ENCODE results near the gene MEMO1. TPM values are rescaled to one million over a fixed set of nuclear protein-coding genes. Genes with fewer than 3 reads are reported as not detected.
"Not testable (repeated sequence)": the region's sequence is repeated elsewhere in the genome, so short reads cannot be mapped to it uniquely, and the experiment has no call there.

MEMO1 gene
- total RNA-seq, 1 donor from 2014 or later, result 58.9 TPM

GRCh38 chr2:31919499-31919898 lies 91.3 kb downstream of the MEMO1 start:
- no peak for DNase-seq (ENCODE audit: low read depth)

- no peak for DNase-seq (ENCODE audit: low read depth)
These were observed 101.1 kb downstream of the MEMO1 start for GRCh38 chr2:31909661-31910060.

- DNase-seq (ENCODE audit: low read depth), result not testable (repeated sequence)
These were observed 103.3 kb downstream of the MEMO1 start for GRCh38 chr2:31907491-31907890.

- DNase-seq (ENCODE audit: low read depth), result no peak
These were observed 107.6 kb downstream of the MEMO1 start for GRCh38 chr2:31903109-31903780.

GRCh38 chr2:31901900-31902299 lies 108.9 kb downstream of the MEMO1 start:
- DNase-seq (ENCODE audit: low read depth), result no peak

GRCh38 chr2:31900156-31900555 lies 110.7 kb downstream of the MEMO1 start:
- not testable (repeated sequence) for DNase-seq (ENCODE audit: low read depth)

GRCh38 chr2:31898346-31898745 lies 112.5 kb downstream of the MEMO1 start:
- not testable (repeated sequence) for DNase-seq (ENCODE audit: low read depth)

GRCh38 chr2:31897340-31897739 lies 113.5 kb downstream of the MEMO1 start:
- DNase-seq (ENCODE audit: low read depth), result not testable (repeated sequence)

GRCh38 chr2:31896293-31896692 lies 114.5 kb downstream of the MEMO1 start:
- DNase-seq (ENCODE audit: low read depth), result no peak

- DNase-seq (ENCODE audit: low read depth), result no peak
These were observed 116.2 kb downstream of the MEMO1 start for GRCh38 chr2:31894656-31895055.

- DNase-seq (ENCODE audit: low read depth), result no peak
These were observed 117.7 kb downstream of the MEMO1 start for GRCh38 chr2:31893094-31893493.

- no peak for DNase-seq (ENCODE audit: low read depth)
These were observed 121.8 kb downstream of the MEMO1 start for GRCh38 chr2:31889044-31889443.

GRCh38 chr2:31888550-31888949 lies 122.3 kb downstream of the MEMO1 start:
- DNase-seq (ENCODE audit: low read depth), result no peak

- DNase-seq (ENCODE audit: low read depth), result no peak
These were observed 124.1 kb downstream of the MEMO1 start for GRCh38 chr2:31886700-31887099.

- DNase-seq (ENCODE audit: low read depth), result peak; percentile 73
These were observed 133.8 kb downstream of the MEMO1 start for GRCh38 chr2:31877008-31877407.

GRCh38 chr2:31874071-31874470 lies 136.7 kb downstream of the MEMO1 start:
- no peak for DNase-seq (ENCODE audit: low read depth)

GRCh38 chr2:31865215-31865614 lies 145.6 kb downstream of the MEMO1 start:
- no peak for DNase-seq (ENCODE audit: low read depth)

GRCh38 chr2:31863867-31864266 lies 146.9 kb downstream of the MEMO1 start:
- DNase-seq (ENCODE audit: low read depth), result no peak

- DNase-seq (ENCODE audit: low read depth), result not testable (repeated sequence)
These were observed 147.7 kb downstream of the MEMO1 start for GRCh38 chr2:31863015-31863656.

- DNase-seq (ENCODE audit: low read depth), result no peak
These were observed 150.8 kb downstream of the MEMO1 start for GRCh38 chr2:31859959-31860358.

- DNase-seq (ENCODE audit: low read depth), result no peak
These were observed 157.3 kb downstream of the MEMO1 start for GRCh38 chr2:31853521-31853920.

- DNase-seq (ENCODE audit: low read depth), result not testable (repeated sequence)
These were observed 168.7 kb downstream of the MEMO1 start for GRCh38 chr2:31842150-31842549.

GRCh38 chr2:31835450-31835849 lies 175.4 kb downstream of the MEMO1 start:
- DNase-seq (ENCODE audit: low read depth), result no peak
